DLD1 (cell line): ENCODE results near the gene CLDND2.

ENCODE experiments used
- in situ Hi-C: cut with HindIII; loops from 2 replicates; pipeline ENCODE4 v1.10.0; 2017; ENCODE audit warnings: low sequenced_read_pairs

Gene CLDND2

DNA sequence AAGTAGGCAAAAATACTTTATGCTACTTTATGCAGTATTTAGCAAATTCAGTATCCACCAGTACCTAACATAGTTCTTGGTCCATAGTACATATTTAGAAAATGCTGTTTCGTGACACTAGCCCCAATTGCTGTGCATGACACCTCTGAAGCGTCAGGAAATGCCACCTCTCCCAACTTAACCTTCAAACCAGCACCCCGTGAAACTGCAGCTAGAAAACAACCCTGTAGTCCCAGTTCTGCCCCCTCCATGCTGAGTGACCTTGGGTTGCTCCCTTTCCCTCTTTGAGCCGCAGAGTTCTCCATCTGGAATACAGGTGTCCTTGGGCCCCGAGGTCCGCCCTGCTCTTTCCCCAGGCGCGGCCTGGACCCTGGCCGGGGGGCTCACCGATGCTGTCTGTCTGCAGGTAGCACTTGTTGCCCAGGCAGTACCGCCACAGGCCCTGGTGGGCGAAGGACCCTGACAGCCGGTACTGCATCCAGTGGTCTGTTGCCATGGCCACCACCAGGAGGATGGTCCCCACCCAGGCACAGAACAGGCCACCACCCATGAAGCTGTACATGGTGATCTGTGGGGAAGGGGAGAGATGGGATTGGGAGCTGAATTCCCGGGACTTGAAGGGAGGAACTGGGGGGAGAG is 18.2 kb upstream of the CLDND2 start:
- in situ Hi-C loops = no loop called here

DNA sequence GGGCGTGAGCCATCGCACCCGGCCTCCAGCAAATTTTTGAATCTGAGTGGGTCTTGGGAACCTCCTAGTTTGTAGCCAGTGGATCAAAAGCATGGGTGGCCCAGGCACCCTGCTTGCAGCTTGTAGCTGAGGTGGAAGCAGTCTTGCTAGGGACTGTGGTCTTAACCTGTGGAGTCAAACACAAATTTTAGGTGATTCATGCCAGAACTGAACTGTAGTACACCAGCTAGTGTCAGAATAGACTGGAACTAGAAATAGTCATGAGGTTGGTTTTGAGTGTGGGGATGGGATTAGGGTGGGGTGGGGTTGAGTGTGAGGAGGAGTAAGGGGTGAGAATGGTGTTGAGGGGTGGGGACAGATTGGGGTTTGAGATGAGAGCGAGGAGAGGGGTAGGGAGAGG is 13.2 kb upstream of the CLDND2 start:
- in situ Hi-C loops = no loop called here

DNA sequence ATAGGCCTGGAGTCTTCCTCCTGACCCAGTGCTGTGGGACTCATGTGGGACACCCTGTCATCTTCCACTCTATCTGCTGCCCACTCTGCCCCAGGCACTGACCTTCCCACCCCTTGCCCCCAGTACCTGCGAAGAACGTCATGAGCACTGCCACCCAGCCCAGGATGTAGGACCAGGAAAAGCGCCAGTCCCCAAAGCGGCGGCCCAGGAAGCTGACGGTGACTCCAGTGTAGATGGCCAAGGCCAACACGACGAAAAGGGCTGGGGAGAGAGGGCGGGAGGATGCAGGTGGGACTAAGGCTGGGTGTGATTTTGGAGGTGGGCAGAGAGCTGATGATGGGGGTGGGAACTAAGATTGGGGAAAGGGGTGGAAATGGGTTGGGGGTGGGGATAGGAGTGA is 11.6 kb upstream of the CLDND2 start:
- in situ Hi-C loops = no loop called here

DNA sequence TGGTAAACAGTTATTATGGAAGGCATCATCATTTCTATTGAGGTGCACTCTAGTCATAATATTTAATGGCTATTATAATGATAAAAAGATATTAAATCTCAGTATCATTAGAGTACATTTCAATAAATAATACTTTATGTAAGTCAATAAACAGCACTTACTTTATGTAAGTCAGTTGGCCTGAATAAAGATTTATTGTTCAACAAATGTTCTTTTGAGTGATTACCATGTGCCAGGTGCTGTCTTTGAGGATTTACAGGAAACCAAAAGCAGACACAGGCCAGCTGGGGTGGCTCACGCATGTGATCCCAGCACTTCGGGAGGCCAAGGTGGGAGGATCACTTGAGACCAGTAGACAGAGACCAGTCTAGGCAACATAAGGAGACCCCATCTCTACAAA is 8.6 kb upstream of the CLDND2 start:
- in situ Hi-C loops = no loop called here

DNA sequence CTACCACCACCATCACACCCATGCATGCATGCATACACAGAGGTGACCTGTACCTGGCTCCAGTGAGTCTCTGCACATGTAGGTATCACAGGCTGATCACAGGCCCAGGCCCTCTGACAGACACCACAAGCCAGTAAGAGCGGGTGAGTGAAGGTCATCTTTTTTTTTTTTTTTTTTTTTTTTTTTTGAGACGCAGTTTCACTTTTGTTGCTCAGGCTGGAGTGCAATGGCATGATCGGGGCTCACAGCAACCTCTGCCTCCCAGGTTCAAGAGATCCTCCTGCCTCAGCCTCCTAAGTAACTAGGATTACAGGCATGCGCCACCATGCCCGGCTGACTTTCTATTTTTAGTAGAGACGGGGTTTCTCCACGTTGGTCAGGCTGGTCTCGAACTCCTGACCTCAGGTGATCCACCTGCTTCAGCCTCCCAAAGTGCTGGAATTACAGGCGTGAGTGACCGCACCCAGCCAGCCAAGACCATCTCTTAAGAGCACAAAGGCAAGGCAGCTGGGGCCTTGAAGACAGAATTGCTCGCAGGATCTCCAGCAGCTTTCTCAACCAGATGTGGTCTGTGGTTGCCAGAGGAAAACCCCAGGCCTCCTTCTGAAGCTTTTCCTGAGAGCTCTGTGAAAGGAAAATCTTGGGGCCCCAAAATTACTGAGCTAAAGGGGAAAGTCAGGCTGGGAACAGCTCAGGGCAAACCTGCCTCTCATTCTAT is 6.9 kb upstream of the CLDND2 start:
- in situ Hi-C loops = no loop called here

DNA sequence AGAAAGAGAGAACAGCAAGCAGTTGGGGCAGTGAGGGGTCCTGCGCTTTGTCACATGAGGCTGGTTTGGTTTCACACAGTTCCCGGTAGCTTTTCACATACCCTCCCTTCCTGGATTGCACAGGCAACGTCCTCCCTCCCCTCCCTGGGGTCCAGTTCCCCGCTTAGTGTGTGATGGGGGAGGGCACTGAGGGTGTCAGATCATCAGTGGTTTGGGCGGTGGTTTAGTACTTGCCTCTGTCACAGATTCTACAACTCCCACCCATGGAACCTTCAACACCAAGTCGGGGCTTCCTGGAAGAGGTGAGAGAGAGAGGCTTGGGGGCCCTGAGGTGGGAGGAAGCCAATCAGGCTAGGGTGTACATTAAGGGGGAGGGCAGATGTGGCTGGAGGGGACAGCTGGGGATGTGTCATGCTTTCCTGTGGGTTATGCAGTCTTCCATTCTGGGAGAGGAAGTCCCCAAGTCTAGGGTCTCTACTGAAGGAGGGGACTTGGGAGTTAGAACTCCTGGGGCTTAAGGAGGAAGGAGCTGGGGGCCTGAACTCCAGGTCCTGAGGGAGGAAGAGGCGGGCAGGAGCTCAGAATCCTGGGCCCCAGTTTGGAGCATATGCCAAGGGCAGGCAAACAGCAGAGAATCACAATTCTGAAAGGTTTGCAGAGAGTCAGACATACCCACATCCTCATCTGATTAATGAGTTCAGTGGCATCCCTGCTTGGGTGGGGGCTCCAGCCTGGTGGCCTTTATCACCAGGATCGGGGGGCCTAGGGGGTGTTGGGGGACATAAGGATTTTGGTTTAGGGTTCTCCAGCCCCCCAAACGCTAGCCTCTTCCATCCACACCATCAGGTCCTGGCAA is 4.1 kb upstream of the CLDND2 start, which contains the start of gene NKG7:
Gene NKG7, minus strand, starts transcription at position 6 of the 856 bp plus-strand sequence. CDS start 119 bp downstream, outside the sequence.
- in situ Hi-C loops = no loop called here

DNA sequence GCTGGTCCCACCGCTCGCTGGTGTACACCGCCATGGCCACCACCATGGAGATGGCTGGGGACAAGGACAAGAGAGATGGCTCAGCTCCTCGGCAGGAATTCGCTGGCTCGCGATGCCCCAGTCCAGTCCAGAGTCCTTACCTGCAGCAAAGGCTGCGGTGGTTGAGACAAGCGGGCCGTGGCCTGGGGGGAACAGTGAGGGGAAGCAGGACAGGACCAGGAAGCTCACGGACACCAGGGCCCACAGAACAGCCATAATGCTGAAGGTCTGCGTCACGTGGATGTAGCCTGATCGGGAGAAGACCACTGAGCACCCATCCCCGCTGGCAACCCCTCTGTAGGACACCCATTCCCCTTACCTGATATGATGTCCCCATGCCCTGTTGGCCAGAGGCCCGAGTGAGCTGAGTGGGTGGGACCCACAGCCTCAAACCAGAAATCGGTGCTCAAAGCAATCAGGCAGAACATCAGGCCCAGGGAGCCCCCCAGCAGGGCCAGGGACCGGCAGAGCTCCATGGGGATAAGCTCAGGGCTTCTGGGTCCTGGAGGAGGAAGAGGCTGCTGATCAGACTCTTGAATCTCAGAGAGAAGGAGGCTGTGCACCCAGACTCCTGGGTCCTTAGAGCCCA is 3.3 kb upstream of the CLDND2 start:
- in situ Hi-C loops = no loop called here

DNA sequence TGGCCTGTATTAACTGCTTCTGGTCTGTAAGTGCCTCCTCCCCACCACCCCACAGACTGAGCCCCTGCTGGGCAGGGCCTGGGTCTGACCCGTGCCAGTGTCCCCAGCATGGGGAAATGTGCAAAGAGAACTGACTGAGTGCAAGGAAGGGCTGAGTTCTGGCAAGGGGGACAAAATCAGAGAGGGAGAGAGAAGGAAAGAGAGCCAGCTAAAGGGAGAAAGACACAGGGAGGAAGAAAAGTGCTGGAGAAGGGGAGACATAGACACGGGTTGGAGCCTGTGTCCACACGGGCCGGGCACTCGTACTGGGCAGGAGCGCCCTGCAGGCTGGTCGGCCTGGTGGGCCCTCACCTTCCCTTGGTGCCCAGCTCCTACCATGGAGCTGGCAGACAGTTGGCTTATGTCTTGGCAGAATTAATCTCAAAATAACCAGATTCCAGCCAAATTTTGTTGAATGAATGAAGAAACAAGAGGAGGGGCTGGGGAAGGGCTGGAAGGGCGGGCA is 2.4 kb upstream of the CLDND2 start:
- in situ Hi-C loops = no loop called here

DNA sequence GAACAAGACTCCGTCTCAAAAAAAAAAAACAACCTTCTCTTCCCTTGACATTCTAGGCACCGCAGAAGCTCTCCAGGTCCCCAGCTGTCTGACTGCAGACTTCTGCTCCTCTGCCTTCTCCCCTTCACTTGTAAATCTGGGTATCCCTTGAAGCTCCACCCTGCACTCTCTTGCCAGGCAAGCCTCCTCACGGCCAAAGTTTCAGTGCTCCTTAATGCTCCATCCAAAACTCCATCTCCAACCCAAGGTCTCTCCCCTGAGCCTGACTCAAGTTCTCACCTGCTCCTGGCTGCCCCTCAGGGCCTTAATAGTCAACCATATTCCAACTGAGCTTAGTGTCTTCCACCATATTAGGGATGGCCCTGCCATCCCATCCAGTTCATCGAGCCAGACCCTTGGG is 1.4 kb upstream of the CLDND2 start:
- in situ Hi-C loops = no loop called here

DNA sequence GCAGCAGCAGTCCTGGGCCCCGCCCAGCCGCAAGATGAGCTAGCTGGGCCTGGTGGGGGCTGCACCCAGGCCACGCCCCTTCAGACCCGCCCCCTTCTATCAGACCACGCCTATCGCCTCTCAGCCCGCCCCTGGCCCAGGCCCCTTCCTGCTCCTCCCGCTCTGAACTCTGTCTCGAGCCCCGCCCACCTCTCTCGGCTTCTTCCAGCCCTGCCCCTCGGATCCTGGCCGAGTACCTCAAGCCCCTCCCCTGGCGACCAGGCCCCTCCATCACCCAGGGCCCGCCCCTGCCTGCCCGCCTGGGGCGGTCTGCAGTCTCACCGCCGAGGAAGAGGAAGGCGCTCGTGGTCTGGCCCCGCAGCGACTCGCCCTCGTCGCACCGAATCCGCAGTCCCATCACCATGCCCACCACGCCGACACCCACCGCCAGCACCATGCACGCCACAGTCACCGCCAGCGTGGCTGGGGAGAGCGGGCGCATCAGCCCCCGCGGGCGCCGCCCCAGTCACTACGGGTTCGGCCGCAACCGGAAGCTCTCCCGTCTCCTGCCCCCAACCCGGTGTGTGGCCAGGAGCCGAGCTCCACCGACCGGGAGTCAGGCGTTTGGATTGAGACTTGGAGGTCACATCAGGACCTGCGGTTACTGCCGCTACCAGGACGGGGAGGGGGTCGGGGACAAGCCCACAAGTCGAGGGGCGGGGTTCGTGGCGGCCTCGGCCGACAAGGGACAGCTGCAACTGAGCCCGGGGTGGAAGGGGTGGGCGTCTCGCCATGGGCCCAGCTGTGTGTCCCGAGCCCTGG is 1.0 kb downstream of the CLDND2 start:
- in situ Hi-C loops = no loop called here

DNA sequence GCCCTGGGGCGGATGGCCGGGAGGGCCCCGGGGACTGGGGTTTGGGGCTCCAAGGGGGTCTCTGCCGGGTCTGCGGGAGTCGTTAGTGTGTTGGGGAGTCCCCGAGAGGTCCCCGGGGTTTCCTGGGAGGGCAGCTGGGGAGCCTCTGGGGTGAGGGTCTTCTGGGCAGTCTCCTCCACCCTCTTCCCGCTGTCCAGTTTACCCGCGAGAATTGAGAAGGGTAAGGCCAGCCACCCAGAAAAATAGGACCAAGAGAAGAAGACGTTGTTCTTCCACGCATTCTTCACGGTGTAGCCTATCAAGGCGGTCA is 1.6 kb downstream of the CLDND2 start:
- in situ Hi-C loops = no loop called here

DNA sequence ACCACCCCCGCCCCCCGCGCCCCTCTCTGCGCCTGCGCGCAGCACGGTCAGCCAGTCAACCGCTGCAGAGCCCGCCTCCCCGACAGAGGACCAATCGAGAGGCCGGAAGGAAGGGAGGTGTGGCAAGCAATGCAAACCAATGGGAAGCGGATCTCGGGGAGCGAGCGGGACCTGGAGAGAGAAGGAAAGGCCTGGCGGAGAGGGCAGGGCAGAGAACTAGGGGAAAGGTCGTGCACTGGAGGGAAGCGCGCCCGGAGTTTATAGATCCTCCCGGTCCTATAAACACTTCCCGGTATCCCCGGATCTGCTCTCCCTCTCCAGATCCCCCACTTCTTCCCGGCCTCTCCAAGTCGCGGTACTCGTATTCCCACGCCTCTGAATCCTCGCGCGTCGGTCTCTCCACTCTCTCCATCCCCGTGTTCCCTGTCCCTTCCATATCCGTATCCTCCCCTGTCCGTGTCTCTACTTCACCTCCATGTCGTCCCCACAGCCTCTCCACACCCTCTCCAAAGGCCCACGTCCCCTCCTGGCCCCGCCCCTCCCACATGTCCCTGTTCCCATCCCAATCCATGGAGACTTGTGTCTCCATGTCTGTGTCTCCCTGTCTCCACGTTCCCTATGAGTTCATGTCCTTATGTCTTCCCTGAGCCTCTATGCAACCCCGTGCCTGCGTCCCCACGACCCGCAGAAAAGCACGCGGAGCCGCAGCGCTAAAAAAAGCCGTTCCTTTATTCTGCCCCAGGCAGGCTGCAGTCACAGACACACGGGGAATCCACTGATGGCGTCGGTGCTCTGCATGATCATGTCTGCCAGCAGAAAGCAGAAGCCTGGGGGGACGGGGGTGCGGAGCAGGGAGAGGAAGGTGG is 2.2 kb downstream of the CLDND2 start:
- in situ Hi-C loops = no loop called here

DNA sequence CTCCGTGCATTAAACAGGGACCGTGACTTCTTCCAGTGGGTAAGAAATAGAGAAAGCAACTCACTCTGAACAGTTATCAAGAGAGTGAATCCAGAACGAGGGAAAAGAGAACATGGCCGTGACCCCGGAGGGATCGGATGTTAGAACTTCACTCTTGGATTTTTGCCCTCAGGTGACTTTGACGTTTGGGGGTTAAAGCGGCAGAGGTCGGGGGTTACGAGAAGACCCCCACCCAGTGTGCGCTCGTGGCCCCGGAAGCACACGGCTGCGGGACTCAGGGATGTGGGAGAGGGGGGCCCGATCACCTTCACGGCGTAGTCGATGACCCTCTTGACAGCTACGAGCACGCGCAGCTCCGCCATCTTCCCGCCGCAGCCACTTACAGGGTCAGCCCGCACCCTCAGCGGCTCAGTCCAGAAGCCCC is 2.8 kb downstream of the CLDND2 start, which contains the start of gene ETFB:
Gene ETFB, minus strand, starts transcription at position 424 of the 424 bp plus-strand sequence. Its CDS starts 62 bp downstream, at position 362.
- in situ Hi-C loops = no loop called here

DNA sequence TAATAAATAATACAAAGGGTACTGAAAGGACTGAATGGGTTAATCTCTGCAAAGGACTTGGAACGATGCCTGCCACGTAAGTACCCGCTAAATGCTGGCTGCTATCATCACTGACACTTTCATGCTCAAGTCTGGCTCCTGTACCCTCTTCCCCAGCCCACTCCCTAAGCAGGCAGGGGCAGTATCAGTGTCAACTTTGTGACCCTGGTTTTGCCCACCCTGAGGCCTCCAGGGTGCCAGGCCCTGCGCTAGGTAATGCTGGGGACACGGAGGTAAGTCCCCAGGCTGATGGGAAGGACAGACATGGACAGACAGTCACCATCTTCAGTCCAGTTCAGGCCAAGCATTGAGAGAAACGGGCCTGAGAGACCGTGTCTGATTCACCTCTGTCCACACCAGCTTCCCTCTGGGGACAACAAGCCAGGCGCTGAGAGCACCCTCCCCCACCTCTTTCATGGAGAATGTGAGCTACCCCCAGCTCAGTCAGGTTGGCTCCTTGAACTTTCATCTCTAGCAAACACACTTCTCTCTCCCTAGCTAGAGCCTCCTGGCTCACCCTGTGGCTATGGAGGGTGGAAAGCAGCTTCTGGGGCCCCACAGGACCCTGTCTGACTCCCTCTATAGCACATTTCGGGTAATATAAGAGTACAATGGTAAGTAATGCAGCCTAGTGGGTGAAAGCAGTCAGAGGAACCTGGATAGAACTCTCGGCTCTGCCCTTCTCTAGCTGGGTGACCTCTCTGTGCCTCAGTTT is 3.4 kb downstream of the CLDND2 start:
- in situ Hi-C loops = no loop called here

DNA sequence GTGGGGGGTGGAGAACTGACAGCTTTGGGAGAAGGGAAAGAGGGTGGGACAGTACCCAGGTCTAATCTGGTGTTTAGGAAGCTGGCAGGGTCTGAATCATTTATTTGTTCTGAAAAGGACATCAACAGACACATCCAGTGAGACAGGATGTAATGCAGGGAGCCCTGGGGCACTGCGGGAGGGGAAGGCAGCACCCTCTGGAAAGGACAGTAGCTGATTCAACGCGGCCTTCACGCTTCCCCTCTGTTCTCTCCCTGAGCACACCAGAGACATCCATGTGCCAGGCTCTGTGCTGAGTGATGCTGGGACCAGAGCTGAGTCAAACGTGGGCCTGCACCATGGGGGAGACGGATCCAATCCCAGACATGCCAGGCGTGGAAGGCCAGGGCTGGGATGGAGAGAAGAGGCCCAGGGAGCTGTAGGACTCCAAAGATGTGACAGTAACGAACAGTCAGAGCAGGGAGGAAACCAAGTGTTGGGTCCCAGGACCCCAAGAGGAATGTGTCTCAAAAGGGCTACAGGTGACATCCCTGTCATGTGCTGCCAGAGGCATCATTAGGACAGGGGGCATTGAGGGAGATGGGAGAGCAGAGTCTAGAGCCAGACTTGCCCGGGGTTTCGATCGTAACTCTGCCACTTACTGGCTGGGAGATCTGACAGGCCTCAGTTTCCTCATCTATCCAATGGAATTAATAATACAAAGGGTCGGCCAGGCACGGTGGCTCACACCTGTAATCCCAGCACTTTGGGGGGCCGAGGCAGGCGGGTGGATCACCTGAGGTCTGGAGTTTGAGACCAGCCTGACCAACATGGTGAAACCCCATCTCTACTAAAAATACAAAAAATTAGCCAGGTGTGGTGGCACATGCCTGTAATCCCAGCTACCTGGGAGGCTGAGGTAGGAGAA is 4.3 kb downstream of the CLDND2 start:
- in situ Hi-C loops = no loop called here

DNA sequence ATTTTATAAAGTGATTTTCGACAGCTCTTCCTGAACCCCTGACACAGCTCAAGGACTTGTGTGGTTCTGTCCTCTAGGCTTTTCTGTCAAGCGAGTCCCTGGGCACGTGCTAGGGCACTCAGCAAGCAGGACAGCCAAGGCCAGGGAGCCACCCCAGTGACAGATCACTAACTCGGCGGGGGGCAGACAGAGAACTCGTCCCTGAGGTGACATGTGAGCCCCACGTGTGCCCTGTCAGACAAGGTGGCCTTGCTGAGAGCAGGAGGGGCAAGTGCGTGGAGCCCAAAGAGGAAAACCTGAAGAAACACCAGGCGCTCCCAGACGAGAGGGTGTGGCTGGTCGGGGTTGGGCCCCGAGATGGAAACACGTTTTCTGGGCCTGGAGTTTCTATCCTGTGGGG is 7.6 kb downstream of the CLDND2 start:
- in situ Hi-C loops = no loop called here

DNA sequence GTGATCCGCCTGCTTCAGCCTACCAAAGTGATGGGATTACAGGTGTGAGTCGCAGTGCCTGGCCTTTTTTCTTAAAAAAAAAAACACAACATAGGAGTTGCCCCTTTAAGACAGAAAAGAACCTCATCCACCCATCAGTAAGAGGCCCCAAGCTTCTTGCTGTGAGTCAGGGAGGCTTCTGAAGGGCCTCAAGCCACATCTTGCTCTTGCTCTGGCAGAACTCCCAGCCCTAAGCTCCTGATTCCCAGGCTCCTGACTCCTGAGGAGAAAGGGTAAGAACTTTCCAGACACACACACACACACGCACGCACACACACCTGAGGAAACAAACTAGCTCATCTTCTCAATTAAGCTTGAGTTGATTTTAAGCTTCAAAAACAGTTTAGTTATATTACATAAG is 9.5 kb downstream of the CLDND2 start:
- in situ Hi-C loops = no loop called here

DNA sequence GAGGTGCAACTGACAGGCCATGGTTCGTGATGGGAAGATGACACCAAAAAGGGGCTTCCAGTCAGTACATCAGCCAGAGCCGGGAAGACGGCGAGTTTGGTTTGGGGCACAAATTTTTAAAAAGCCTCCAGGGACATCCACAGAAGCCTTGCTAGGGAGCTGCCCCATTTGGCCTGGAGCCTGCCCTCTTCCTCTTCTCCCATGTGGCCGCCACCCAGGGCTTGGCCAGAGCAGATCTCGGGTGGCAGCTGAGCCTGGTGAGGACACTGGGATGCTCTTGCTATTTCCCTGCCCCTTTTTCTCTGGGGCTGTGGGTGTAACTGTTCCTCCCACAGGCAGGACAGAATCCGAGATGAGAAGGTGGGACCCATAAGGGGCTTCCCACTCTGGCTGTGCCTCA is 10.9 kb downstream of the CLDND2 start:
- in situ Hi-C loops = no loop called here
